Stimulated activated naive CD8-positive, alpha-beta T cell treated with anti-CD3 and anti-CD28 coated beads, Interleukin-15, Interleukin-2, amounts not matched to agents 100 ng/mL and 50 ng/mL, for 24 hours (primary cell): Measurements from ENCODE around the gene RAB32.
"Not testable (repeated sequence)": the region's sequence is repeated elsewhere in the genome, so short reads cannot be mapped to it uniquely, and the experiment has no call there.

Experiments used
- H3K27ac Mint-ChIP-seq: one replicate; pipeline ENCODE4 v1.8.0; 2021; ENCODE audit warnings: mild to moderate bottlenecking, mixed read lengths
- H3K27me3 Mint-ChIP-seq: one replicate; pipeline ENCODE4 v1.8.0; 2021; ENCODE audit warnings: mixed read lengths
- H3K36me3 Mint-ChIP-seq: one replicate; pipeline ENCODE4 v1.8.0; 2021; ENCODE audit warnings: low read depth, mixed read lengths
- H3K4me1 Mint-ChIP-seq: one replicate; pipeline ENCODE4 v1.8.0; 2021; ENCODE audit warnings: low read depth, mixed read lengths
- H3K4me3 Mint-ChIP-seq: one replicate; pipeline ENCODE4 v1.8.0; 2021; ENCODE audit warnings: mild to moderate bottlenecking, mixed read lengths
- H3K9me3 Mint-ChIP-seq: one replicate; pipeline ENCODE4 v1.8.0; 2021; ENCODE audit warnings: mixed read lengths

The RAB32 gene

DNA sequence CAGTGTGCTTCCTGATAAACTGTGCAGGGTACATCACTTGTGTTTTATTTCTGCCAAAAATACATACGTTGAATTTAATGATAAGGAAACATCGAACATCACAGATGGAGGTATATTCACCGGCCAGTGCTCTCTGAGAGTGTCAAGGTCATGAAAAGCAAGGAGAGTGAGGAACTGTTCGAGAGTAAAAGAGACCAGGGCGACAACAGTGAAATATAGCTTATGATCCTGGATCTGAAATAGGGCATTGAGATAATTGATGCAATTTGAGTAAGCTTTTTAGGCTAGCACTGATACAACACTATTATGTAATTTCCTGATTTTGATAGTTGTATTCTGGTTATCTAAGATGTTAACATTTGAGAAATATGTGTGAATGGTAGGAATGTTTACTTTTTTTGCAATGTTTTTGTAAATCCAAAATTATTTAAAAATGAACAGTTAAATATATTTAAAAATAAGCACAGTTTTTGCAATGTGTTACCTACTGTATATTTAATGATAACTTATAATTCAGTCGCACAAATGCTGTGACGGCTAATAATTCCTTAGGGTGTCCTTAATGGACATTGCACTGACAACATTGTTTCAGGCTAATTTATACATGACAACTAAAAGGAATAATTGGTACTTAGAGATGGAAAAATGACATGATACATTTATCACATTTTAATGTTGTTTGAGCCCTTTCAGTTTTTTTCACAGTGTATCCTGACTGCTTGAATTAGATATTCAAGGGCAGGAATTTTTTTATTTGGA, 9.9 kb downstream of the RAB32 start:
- no peaks in the 10 kb centered on the region for H3K36me3 Mint-ChIP-seq
- no peaks in the 10 kb centered on the region for H3K27me3 Mint-ChIP-seq
- H3K27ac Mint-ChIP-seq: no peak overlapping the region
- no peak overlapping the region for H3K4me3 Mint-ChIP-seq
- H3K4me1 Mint-ChIP-seq: no peaks in the 10 kb centered on the region
- H3K9me3 Mint-ChIP-seq: no peaks in the 10 kb centered on the region

- Mint-ChIP-seq H3K36me3 (no peaks in the 10 kb centered on the region), H3K9me3 (no peaks in the 10 kb centered on the region), H3K27ac (no peak overlapping the region), H3K4me3 (no peak overlapping the region), H3K4me1 (no peaks in the 10 kb centered on the region), H3K27me3 (no peaks in the 10 kb centered on the region)
Measured at GRCh38 chr6:146560607-146561006, 17.0 kb downstream of the RAB32 start.

DNA sequence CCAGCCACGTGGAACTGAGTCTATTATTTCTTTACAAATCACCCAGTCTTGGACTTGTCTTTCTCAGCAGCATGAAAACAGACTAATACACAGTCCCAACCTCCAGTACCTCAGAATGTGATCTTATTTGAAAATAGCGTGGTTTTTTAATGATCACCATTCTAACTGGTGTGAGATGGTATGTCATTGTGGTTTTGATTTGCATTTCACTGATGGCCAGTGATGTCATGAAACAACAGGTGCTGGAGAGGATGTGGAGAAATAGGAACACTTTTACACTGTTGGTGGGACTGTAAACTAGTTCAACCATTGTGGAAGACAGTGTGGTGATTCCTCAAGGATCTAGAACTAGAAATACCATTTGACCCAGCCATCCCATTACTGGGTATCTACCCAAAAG, 23.0 kb downstream of the RAB32 start:
- not testable (repeated sequence) for H3K27ac Mint-ChIP-seq, H3K9me3 Mint-ChIP-seq, H3K4me1 Mint-ChIP-seq, H3K36me3 Mint-ChIP-seq, H3K27me3 Mint-ChIP-seq, H3K4me3 Mint-ChIP-seq

- not testable (repeated sequence) for H3K4me3 Mint-ChIP-seq, H3K27me3 Mint-ChIP-seq, H3K36me3 Mint-ChIP-seq, H3K9me3 Mint-ChIP-seq, H3K27ac Mint-ChIP-seq, H3K4me1 Mint-ChIP-seq
Measured at GRCh38 chr6:146568619-146569018, 25.0 kb downstream of the RAB32 start.

DNA sequence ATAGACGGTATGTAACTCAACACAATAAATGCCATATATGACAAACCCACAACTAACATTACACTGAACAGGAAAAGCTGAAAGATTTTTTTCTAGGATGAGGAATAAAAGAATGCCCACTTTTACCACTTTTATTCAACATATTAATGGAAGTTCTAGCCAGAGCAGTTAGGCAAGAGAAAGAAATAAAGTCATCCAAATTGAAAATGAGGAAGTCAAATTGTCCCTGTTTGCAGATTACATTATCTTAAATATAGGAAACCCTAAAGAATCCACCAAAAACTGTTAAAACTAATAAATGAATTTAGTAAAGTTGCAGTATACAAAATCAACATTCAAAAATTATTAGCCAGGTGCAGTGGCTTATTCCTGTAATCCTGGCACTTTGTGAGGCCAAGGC, 30.6 kb downstream of the RAB32 start:
- no peaks in the 10 kb centered on the region for H3K9me3 Mint-ChIP-seq
- no peaks in the 10 kb centered on the region for H3K27me3 Mint-ChIP-seq
- H3K36me3 Mint-ChIP-seq: no peaks in the 10 kb centered on the region
- no peak overlapping the region for H3K27ac Mint-ChIP-seq
- H3K4me3 Mint-ChIP-seq: no peak overlapping the region
- no peaks in the 10 kb centered on the region for H3K4me1 Mint-ChIP-seq

- Mint-ChIP-seq H3K36me3 (no peaks in the 10 kb centered on the region), H3K27me3 (no peaks in the 10 kb centered on the region), H3K27ac (no peak overlapping the region), H3K9me3 (no peaks in the 10 kb centered on the region), H3K4me1 (no peaks in the 10 kb centered on the region), H3K4me3 (no peak overlapping the region)
Measured at GRCh38 chr6:146578054-146578453, 34.4 kb downstream of the RAB32 start.

DNA sequence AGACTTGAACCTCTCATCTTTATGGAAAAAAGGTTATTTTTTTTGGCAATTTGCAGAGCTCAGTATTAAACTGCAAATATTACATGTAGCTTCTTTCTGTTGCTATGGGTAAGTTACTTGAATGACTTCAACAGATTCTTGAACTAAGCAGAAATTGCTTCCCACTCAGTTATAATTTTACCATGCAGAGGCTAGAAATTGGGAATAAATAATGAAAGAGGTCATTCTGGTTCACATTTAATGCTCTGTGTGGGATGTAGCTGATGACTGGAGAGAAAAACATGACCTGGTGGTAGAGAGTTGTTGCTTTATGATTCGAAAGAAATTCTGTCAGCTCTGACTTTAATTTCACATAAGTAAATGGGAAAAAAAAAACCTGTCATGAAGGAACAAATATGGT, 38.3 kb downstream of the RAB32 start:
- Mint-ChIP-seq H3K4me1 (no peaks in the 10 kb centered on the region), H3K4me3 (no peak overlapping the region), H3K36me3 (no peaks in the 10 kb centered on the region), H3K27me3 (no peaks in the 10 kb centered on the region), H3K9me3 (no peaks in the 10 kb centered on the region), H3K27ac (no peak overlapping the region)

GRCh38 chr6:146582857-146583256, 39.2 kb downstream of the RAB32 start:
- Mint-ChIP-seq H3K9me3 (no peaks in the 10 kb centered on the region), H3K36me3 (no peaks in the 10 kb centered on the region), H3K4me1 (no peaks in the 10 kb centered on the region), H3K27ac (no peak overlapping the region), H3K27me3 (no peaks in the 10 kb centered on the region), H3K4me3 (no peak overlapping the region)

DNA sequence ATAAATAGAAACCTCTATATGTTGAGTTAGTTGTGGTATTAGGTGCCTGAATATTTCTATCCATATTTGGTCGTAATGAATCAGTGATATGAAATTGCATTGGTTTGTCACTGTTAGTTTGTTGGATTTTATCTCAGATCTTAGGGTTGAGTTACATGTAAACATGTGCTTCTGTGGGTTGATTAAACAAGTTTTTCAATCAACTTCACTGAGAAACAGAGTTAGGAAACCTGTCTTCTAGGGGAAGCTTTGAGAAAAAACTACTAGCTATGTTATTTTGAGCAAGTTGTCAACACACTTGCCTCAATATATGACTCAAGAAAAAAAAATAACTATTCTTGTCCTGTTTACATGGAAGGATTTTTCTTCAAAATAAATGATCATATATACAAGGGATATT, 40.3 kb downstream of the RAB32 start:
- no peaks in the 10 kb centered on the region for H3K4me1 Mint-ChIP-seq
- no peaks in the 10 kb centered on the region for H3K27me3 Mint-ChIP-seq
- H3K36me3 Mint-ChIP-seq: no peaks in the 10 kb centered on the region
- no peak overlapping the region for H3K4me3 Mint-ChIP-seq
- H3K9me3 Mint-ChIP-seq: no peaks in the 10 kb centered on the region
- no peak overlapping the region for H3K27ac Mint-ChIP-seq

DNA sequence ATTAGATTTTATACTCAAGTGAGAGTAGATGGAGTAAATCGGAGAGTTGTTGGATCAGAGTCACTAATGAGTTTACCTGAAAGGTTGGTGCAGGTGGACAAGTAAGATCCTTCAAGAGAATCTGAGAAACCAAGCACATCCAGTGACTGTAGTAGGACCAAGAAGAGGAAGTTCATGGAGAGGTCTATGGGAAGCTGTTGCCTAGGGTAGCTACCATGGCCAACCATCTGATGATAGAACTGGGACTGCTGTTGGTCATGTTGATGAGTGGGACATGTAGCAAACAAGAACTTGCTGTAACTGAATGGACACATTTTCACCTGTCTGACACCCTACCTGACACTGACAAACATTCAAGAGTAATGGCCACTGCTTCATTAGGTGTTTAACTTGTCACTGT, 43.8 kb downstream of the RAB32 start:
- H3K4me1 Mint-ChIP-seq: no peaks in the 10 kb centered on the region
- no peaks in the 10 kb centered on the region for H3K9me3 Mint-ChIP-seq
- H3K27me3 Mint-ChIP-seq: no peaks in the 10 kb centered on the region

GRCh38 chr6:146590492-146590891, 46.9 kb downstream of the RAB32 start:
- no peaks in the 10 kb centered on the region for H3K9me3 Mint-ChIP-seq
- no peak overlapping the region for H3K27ac Mint-ChIP-seq
- H3K36me3 Mint-ChIP-seq: no peaks in the 10 kb centered on the region
- H3K27me3 Mint-ChIP-seq: no peaks in the 10 kb centered on the region
- no peak overlapping the region for H3K4me3 Mint-ChIP-seq
- H3K4me1 Mint-ChIP-seq: no peaks in the 10 kb centered on the region

More for the DNA sequence above, 43.8 kb downstream of the RAB32 start:
- Mint-ChIP-seq H3K27ac (no peak overlapping the region), H3K36me3 (no peaks in the 10 kb centered on the region), H3K4me3 (no peak overlapping the region)

DNA sequence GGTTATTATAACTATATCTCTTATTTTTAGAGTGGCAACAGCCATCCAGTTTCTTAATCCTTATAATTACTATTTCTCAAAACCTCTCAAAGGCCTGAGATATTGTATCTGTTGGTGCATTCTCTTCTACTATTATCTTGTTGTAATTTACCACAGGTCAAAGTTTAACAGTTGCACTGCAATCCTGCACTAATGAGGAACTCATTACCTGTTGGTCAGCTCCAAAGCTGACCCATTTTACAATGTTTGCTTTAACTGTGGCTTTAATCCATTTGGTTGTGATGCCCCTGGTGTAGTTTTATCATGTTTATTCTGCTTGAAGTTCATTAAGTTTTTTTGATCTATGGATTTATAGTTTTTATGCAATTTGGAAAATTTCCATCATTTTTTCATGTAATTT, 48.8 kb downstream of the RAB32 start:
- H3K27ac Mint-ChIP-seq: no peak overlapping the region
- H3K9me3 Mint-ChIP-seq: no peaks in the 10 kb centered on the region
- H3K4me1 Mint-ChIP-seq: no peaks in the 10 kb centered on the region
- no peaks in the 10 kb centered on the region for H3K27me3 Mint-ChIP-seq
- H3K4me3 Mint-ChIP-seq: no peak overlapping the region
- no peaks in the 10 kb centered on the region for H3K36me3 Mint-ChIP-seq

GRCh38 chr6:146593986-146594385, 50.4 kb downstream of the RAB32 start:
- H3K27ac Mint-ChIP-seq: no peak overlapping the region
- no peaks in the 10 kb centered on the region for H3K36me3 Mint-ChIP-seq
- H3K9me3 Mint-ChIP-seq: no peaks in the 10 kb centered on the region
- peaks cover 7% of the 10 kb centered on the region for H3K27me3 Mint-ChIP-seq
- no peak overlapping the region for H3K4me3 Mint-ChIP-seq
- H3K4me1 Mint-ChIP-seq: peaks cover 1% of the 10 kb centered on the region

DNA sequence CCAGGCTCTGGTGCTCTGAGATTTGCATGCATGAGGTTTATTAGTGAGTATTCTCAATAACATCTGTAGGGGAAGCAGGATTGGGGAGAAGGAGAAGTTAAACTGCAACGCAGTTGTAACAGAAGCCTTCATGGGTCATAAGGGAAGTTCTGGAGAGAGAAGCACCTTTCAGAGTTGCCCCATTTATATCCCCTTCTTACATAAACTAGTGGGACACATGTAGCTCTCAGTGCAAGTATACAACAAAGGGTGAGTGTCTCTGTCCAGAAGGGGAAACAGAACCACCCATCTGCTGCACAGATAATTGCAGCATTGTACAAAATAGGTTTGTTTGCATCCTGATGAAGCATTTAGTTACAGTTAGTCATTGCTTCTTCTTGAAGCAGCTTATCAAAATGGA, 50.9 kb downstream of the RAB32 start:
- no peaks in the 10 kb centered on the region for H3K9me3 Mint-ChIP-seq
- peaks cover 5% of the 10 kb centered on the region for H3K4me1 Mint-ChIP-seq
- H3K4me3 Mint-ChIP-seq: no peak overlapping the region
- no peak overlapping the region for H3K27ac Mint-ChIP-seq
- H3K36me3 Mint-ChIP-seq: no peaks in the 10 kb centered on the region
- H3K27me3 Mint-ChIP-seq: peaks cover 10% of the 10 kb centered on the region

- Mint-ChIP-seq H3K27me3 (peaks cover 21% of the 10 kb centered on the region), H3K4me3 (no peak overlapping the region), H3K9me3 (no peaks in the 10 kb centered on the region), H3K36me3 (no peaks in the 10 kb centered on the region), H3K27ac (no peak overlapping the region), H3K4me1 (peaks cover 5% of the 10 kb centered on the region)
Measured at GRCh38 chr6:146595972-146596731, 52.5 kb downstream of the RAB32 start.
